T47D (cell line): ENCODE data around the gene FBXL19.

Experiments
- DNase-seq, 2 experiments: peaks; one replicate each; pipeline versions ENCODE4 v3.0.0 to v3.0.0-alpha.2; 2011 to 2012; ENCODE audit warnings: low read depth in 1 of 2, low spot score in 1 of 2
- JUND ChIP-seq: IDR thresholded peaks from 2 replicates; pipeline ENCODE4 v1.6.1; 2012; ENCODE audit warnings: low read depth
- in situ Hi-C: cut with HindIII; loops from 2 replicates; pipeline ENCODE4 v1.10.0; 2016; ENCODE audit warnings: low sequenced_read_pairs, low pct_unique_long_range_greater_than_20kb

Gene FBXL19

GRCh38 chr16:30957456-30958174, 34.2 kb downstream of the FBXL19 start, which contains the start of gene SETD1A:
Gene SETD1A, plus strand, starts transcription at chr16:30957754. Its CDS starts 978 bp downstream, at chr16:30958732.
- TF ChIP-seq JUND = no peak
- in situ Hi-C loops = no loop called here
- peak; percentile 92 to 97 for DNase-seq

- in situ Hi-C loops = no loop called here
- DNase-seq = peak; percentile 82 to 86
- TF ChIP-seq JUND = no peak
Observed at GRCh38 chr16:30958175-30959079, 35.1 kb downstream of the FBXL19 start.

GRCh38 chr16:30961384-30961783, 38.0 kb downstream of the FBXL19 start:
- no peak for TF ChIP-seq JUND
- in situ Hi-C loops = no loop called here

GRCh38 chr16:30963925-30964511, 40.6 kb downstream of the FBXL19 start:
- DNase-seq = no peak
- no peak for TF ChIP-seq JUND
- in situ Hi-C loops = no loop called here

More at GRCh38 chr16:30961384-30961783, 38.0 kb downstream of the FBXL19 start:
- no peak for DNase-seq

GRCh38 chr16:30964574-30965226, 41.3 kb downstream of the FBXL19 start:
- no peak for DNase-seq
- no peak for TF ChIP-seq JUND
- in situ Hi-C loops = no loop called here

- no peak for DNase-seq
- in situ Hi-C loops = no loop called here
- no peak for TF ChIP-seq JUND
Observed at GRCh38 chr16:30965436-30965835, 42.1 kb downstream of the FBXL19 start.

- in situ Hi-C loops = no loop called here
- no peak for TF ChIP-seq JUND
Observed at GRCh38 chr16:30966033-30966619, 42.8 kb downstream of the FBXL19 start.

GRCh38 chr16:30967795-30968194, 44.4 kb downstream of the FBXL19 start:
- DNase-seq = no peak
- in situ Hi-C loops = no loop called here
- TF ChIP-seq JUND = no peak

More at GRCh38 chr16:30966033-30966619, 42.8 kb downstream of the FBXL19 start:
- no peak for DNase-seq

GRCh38 chr16:30969246-30969842, 46.0 kb downstream of the FBXL19 start:
- in situ Hi-C loops = no loop called here
- no peak for DNase-seq
- TF ChIP-seq JUND = no peak

- in situ Hi-C loops = no loop called here
- no peak for DNase-seq
- TF ChIP-seq JUND = no peak
Observed at GRCh38 chr16:30971298-30971697, 47.9 kb downstream of the FBXL19 start.

GRCh38 chr16:30972872-30973271, 49.5 kb downstream of the FBXL19 start:
- in situ Hi-C loops = no loop called here
- DNase-seq = no peak
- TF ChIP-seq JUND = no peak
